H1 (cell line): ENCODE data around the gene SCMH1. TPM values are rescaled to one million over a fixed set of nuclear protein-coding genes. Genes with fewer than 3 reads are reported as not detected.

ENCODE experiments used
- CTCF ChIA-PET: fragments of 300-600 bp; sonication (Branson Sonifier 250); formaldehyde crosslinking; loops from one replicate; lab custom pipeline; 2021; ENCODE audit not compliant: partially characterized antibody; lab: Charles Lee
- POLR2A ChIA-PET: fragments of 300-600 bp; sonication (Branson Sonifier 250); formaldehyde crosslinking; loops from one replicate; lab custom pipeline; 2021; ENCODE audit warnings: inconsistent platforms; ENCODE audit not compliant: partially characterized antibody; lab: Charles Lee
- DNase-seq, 2 experiments: peaks; one replicate each; pipeline versions ENCODE4 v3.0.0 to v3.0.0-alpha.2; 2010 to 2022; ENCODE audit warnings: low spot score in 2 of 2, low read depth in 1 of 2, mixed read lengths in 1 of 2
- FAIRE-seq: peaks from 2 replicates; lab custom pipeline; 2011; peaks lifted over from hg19 to GRCh38; lab: Jason Lieb, UNC
- H2AFZ ChIP-seq: 2 replicates; pipeline ENCODE4 v1.8.1; 2012; ENCODE audit warnings: low read length, inconsistent platforms
- H2AK5ac ChIP-seq: 2 replicates; pipeline ENCODE4 v1.6.1; 2013; ENCODE audit warnings: low read depth, low read length
- H2BK120ac ChIP-seq: replicated peaks from 2 replicates; pipeline ENCODE3; 2013; ENCODE audit warnings: low read depth, low read length, inconsistent platforms
- H2BK12ac ChIP-seq: 2 replicates; pipeline ENCODE4 v1.6.1; 2013; ENCODE audit warnings: low read depth, low read length
- H2BK15ac ChIP-seq: 2 replicates; pipeline ENCODE4 v1.6.1; 2013; ENCODE audit warnings: low read length
- H2BK20ac ChIP-seq: 2 replicates; pipeline ENCODE4 v1.6.1; 2013; ENCODE audit warnings: low read length
- H2BK5ac ChIP-seq: 2 replicates; pipeline ENCODE4 v1.6.1; 2013; ENCODE audit warnings: low read depth, low read length
- H3K14ac ChIP-seq: 2 replicates; pipeline ENCODE4 v1.6.1; 2013; ENCODE audit warnings: inconsistent platforms; ENCODE audit not compliant: insufficient read length
- H3K18ac ChIP-seq: 2 replicates; pipeline ENCODE4 v1.6.1; 2013; ENCODE audit warnings: low read length; ENCODE audit errors: extremely low read depth
- H3K23ac ChIP-seq: 2 replicates; pipeline ENCODE4 v1.6.1; 2013; ENCODE audit warnings: inconsistent platforms; ENCODE audit not compliant: insufficient read length
- H3K23me2 ChIP-seq: 2 replicates; pipeline ENCODE4 v1.6.1; 2013; ENCODE audit warnings: low read depth, low read length
- H3K27ac ChIP-seq: 2 replicates; pipeline ENCODE4 v1.6.1; 2011; ENCODE audit warnings: low read depth, low read length, inconsistent platforms
- H3K27me3 ChIP-seq, 4 experiments: replicated peaks in 1 of 4; 1 replicate in 1 of 4; 2 replicates in 3 of 4; pipeline versions ENCODE4 v1.6.1 to v1.8.1; 2011 to 2013; ENCODE audit warnings: low read length in 3 of 4, mild to moderate bottlenecking in 3 of 4, inconsistent platforms in 2 of 4, mixed read lengths in 2 of 4, moderate library complexity in 1 of 4; ENCODE audit not compliant: control insufficient read depth in 3 of 4, insufficient read depth in 3 of 4; ENCODE audit errors: extremely low read depth in 1 of 4
- H3K36me3 ChIP-seq, 4 experiments: 2 replicates each; pipeline versions ENCODE4 v1.6.1 to v1.8.1; 2011 to 2013; ENCODE audit warnings: mild to moderate bottlenecking in 4 of 4, low read length in 3 of 4, moderate library complexity in 2 of 4, control low read depth in 1 of 4, inconsistent platforms in 1 of 4; ENCODE audit not compliant: insufficient read depth in 4 of 4, control insufficient read depth in 2 of 4
- H3K4ac ChIP-seq: replicated peaks from 2 replicates; pipeline ENCODE3; 2013; ENCODE audit warnings: low read length, low read depth, mixed read lengths, inconsistent platforms; ENCODE audit not compliant: insufficient read length
- H3K4me1 ChIP-seq, 4 experiments: replicated peaks in 1 of 4; 1 replicate in 1 of 4; 2 replicates in 3 of 4; pipeline versions ENCODE4 v1.6.1 to v1.8.1; 2011 to 2013; ENCODE audit warnings: low read length in 3 of 4, inconsistent platforms in 2 of 4, mixed read lengths in 1 of 4; ENCODE audit not compliant: insufficient read depth in 4 of 4, control insufficient read depth in 3 of 4
- H3K4me2 ChIP-seq, 2 experiments: 2 replicates each; pipeline versions ENCODE4 v1.6.1 to v1.8.1; 2011 to 2013; ENCODE audit warnings: low read depth in 2 of 2, low read length in 2 of 2, control low read depth in 1 of 2, inconsistent platforms in 1 of 2, mild to moderate bottlenecking in 1 of 2; ENCODE audit not compliant: insufficient read depth in 1 of 2
- H3K4me3 ChIP-seq, 4 experiments: fragments of 200-600, 300-600 bp in 1 of 4; sonication (generic), shearing (Covaris generic), sonication (Bioruptor Twin) in 1 of 4; 2 replicates each; pipeline versions ENCODE4 v1.5.1 to v1.8.1; 2011 to 2016; ENCODE audit warnings: low read length in 4 of 4, low read depth in 3 of 4, control low read depth in 2 of 4, inconsistent platforms in 2 of 4, mild to moderate bottlenecking in 2 of 4, mixed read lengths in 1 of 4, moderate library complexity in 1 of 4; ENCODE audit not compliant: insufficient read depth in 2 of 4; ENCODE audit errors: extremely low read depth in 1 of 4
- H3K56ac ChIP-seq: replicated peaks from 2 replicates; pipeline ENCODE3; 2013; ENCODE audit warnings: low read depth, mild to moderate bottlenecking, mixed read lengths, low read length, inconsistent platforms; ENCODE audit not compliant: insufficient read length
- H3K79me1 ChIP-seq: 2 replicates; pipeline ENCODE4 v1.6.1; 2013; ENCODE audit warnings: low read depth, low read length, control low read depth
- H3K79me2 ChIP-seq, 2 experiments: 2 replicates each; pipeline versions ENCODE4 v1.6.1 to v1.8.1; 2012 to 2013; ENCODE audit warnings: low read length in 2 of 2, mild to moderate bottlenecking in 2 of 2, inconsistent platforms in 1 of 2; ENCODE audit not compliant: insufficient read depth in 2 of 2, control insufficient read depth in 1 of 2
- H3K9ac ChIP-seq, 4 experiments: replicated peaks in 1 of 4; 1 replicate in 1 of 4; 2 replicates in 3 of 4; pipeline versions ENCODE4 v1.6.1 to v1.8.1; 2011 to 2013; ENCODE audit warnings: low read depth in 3 of 4, low read length in 3 of 4, control low read depth in 2 of 4, mild to moderate bottlenecking in 2 of 4, moderate library complexity in 2 of 4, inconsistent platforms in 1 of 4; ENCODE audit errors: extremely low read depth in 1 of 4
- H3K9me3 ChIP-seq, 2 experiments: 2 replicates each; pipeline versions ENCODE4 v1.6.1 to v1.8.1; 2012 to 2013; ENCODE audit warnings: mild to moderate bottlenecking in 2 of 2, moderate library complexity in 2 of 2, control low read depth in 1 of 2, inconsistent platforms in 1 of 2, low read depth in 1 of 2, low read length in 1 of 2, mixed read lengths in 1 of 2; ENCODE audit not compliant: insufficient read depth in 2 of 2
- H4K20me1 ChIP-seq, 2 experiments: replicated peaks in 1 of 2; 2 replicates each; pipeline versions ENCODE3 to v1.8.1; 2011 to 2013; ENCODE audit warnings: inconsistent platforms in 2 of 2, low read length in 2 of 2, mild to moderate bottlenecking in 1 of 2; ENCODE audit not compliant: insufficient read depth in 2 of 2, control insufficient read depth in 1 of 2
- H4K5ac ChIP-seq: 2 replicates; pipeline ENCODE4 v1.6.1; 2013; ENCODE audit warnings: low read length, low read depth, mixed read lengths, inconsistent platforms; ENCODE audit not compliant: insufficient read length
- H4K8ac ChIP-seq: 2 replicates; pipeline ENCODE4 v1.8.0; 2013; ENCODE audit warnings: mild to moderate bottlenecking, moderate library complexity, low read length, inconsistent platforms; ENCODE audit not compliant: insufficient read depth; ENCODE audit errors: extremely low read depth
- H4K91ac ChIP-seq: replicated peaks from 2 replicates; pipeline ENCODE3; 2013; ENCODE audit warnings: low read length, mixed read lengths, inconsistent platforms; ENCODE audit not compliant: insufficient read length
- ATF2 ChIP-seq: IDR thresholded peaks from 2 replicates; pipeline ENCODE4 v1.6.1; 2012; ENCODE audit warnings: low read length, inconsistent platforms
- BACH1 ChIP-seq: IDR thresholded peaks from 2 replicates; pipeline ENCODE4 v1.6.1; 2012; ENCODE audit warnings: low read length, improper control_type of control experiment
- CTCF ChIP-seq, 3 experiments: IDR thresholded peaks; 1 replicate in 2 of 3; 2 replicates in 1 of 3; pipeline versions ENCODE4 v1.5.1 to v1.6.1; 2011; ENCODE audit warnings: low read length in 3 of 3, mild to moderate bottlenecking in 3 of 3, inconsistent platforms in 2 of 3, low read depth in 1 of 3, moderate library complexity in 1 of 3; ENCODE audit not compliant: insufficient read depth in 1 of 3; ENCODE audit errors: control extremely low read depth in 1 of 3
- EGR1 ChIP-seq: IDR thresholded peaks from 2 replicates; pipeline ENCODE4 v1.6.1; 2011; ENCODE audit warnings: low read depth, low read length, borderline replicate concordance
- KDM5A ChIP-seq: fragments of 200-600 bp; IDR thresholded peaks from 2 replicates; pipeline ENCODE4 v1.7.1; 2012; ENCODE audit warnings: mild to moderate bottlenecking, low read length, inconsistent platforms, mixed read lengths
- POU5F1 ChIP-seq: IDR thresholded peaks from 2 replicates; pipeline ENCODE4 v1.6.1; 2011; ENCODE audit warnings: low read depth, mild to moderate bottlenecking, low read length, moderate library complexity
- RBBP5 ChIP-seq: IDR thresholded peaks from 2 replicates; pipeline ENCODE4 v1.7.1; 2012; ENCODE audit warnings: low read depth, mild to moderate bottlenecking, inconsistent platforms, low read length, moderate library complexity, borderline replicate concordance
- SP2 ChIP-seq: IDR thresholded peaks from 2 replicates; pipeline ENCODE4 v1.6.1; 2012; ENCODE audit warnings: mild to moderate bottlenecking, low read length, inconsistent platforms
- SRF ChIP-seq: IDR thresholded peaks from 2 replicates; pipeline ENCODE4 v1.6.1; 2011; ENCODE audit warnings: mild to moderate bottlenecking, low read depth, low read length, moderate library complexity
- TAF1 ChIP-seq: IDR thresholded peaks from 2 replicates; pipeline ENCODE4 v1.6.1; 2011; ENCODE audit warnings: mild to moderate bottlenecking, low read depth, low read length
- TEAD4 ChIP-seq: IDR thresholded peaks from 2 replicates; pipeline ENCODE4 v1.6.1; 2012; ENCODE audit warnings: low read depth, low read length, inconsistent platforms, mixed read lengths
- WGBS, 2 experiments: shearing (Covaris generic) in 1 of 2; methylation state at CpG; one replicate each; pipeline versions ENCODE4 v1.1.6 to v1.1.7; 2013 to 2015; ENCODE audit warnings: low lambda C conversion rate in 2 of 2, mixed read lengths in 2 of 2, inconsistent platforms in 1 of 2, low coverage in 1 of 2, missing lambda C conversion rate in 1 of 2; ENCODE audit not compliant: insufficient replicate concordance in 2 of 2, insufficient coverage in 1 of 2, insufficient read length in 1 of 2; ENCODE audit errors: extremely low coverage in 1 of 2, missing lambda C conversion rate in 1 of 2; 5-methylcytosine and 5-hydroxymethylcytosine counted together
- polyA plus RNA-seq, 7 experiments: library from polyadenylated mRNA; depleted of rRNA in 3 of 7; stranded (reverse) in 5 of 7; unstranded in 2 of 7; fragments of >200 nt in 5 of 7; fragments of 200-250 nt in 2 of 7; gene quantifications; 1 replicate in 5 of 7; 2 replicates in 1 of 7; 4 replicates in 1 of 7; pipeline versions ENCODE4 v1.2.1 to v1.2.3, GENCODE V29; 2011 to 2013; ENCODE audit warnings: missing spikeins in 2 of 7, mixed read lengths in 2 of 7
- total RNA-seq: library from RNA; stranded (reverse); fragmentation: NEBNext Ultra II Directional; extraction: Animal tissue kit (Norgen Biotek cat#: 25700); gene quantifications from 2 replicates; pipeline ENCODE4 v1.2.1, GENCODE V29; 2021

Gene SCMH1
- total and polyA plus RNA-seq, 2 of the 8 experiments (the other 6 are each of a cell fraction or from before 2014, with no cell fraction given): 16.6 to 30.7 TPM

GRCh38 chr1:41005876-41006275 lies 236.2 kb downstream of the SCMH1 start:
- Histone ChIP-seq H3K4me2 (no peak overlapping the region), H4K8ac (no peak overlapping the region), H4K20me1 (peaks cover 0 to 10% of the 10 kb centered on the region in 2 experiments), H3K4ac (no peak overlapping the region), H4K5ac (no peak overlapping the region), H4K91ac (no peak overlapping the region), H3K27ac (no peak overlapping the region), H3K56ac (no peak overlapping the region), H3K14ac (no peak overlapping the region), H2BK20ac (no peak overlapping the region), H3K18ac (no peak overlapping the region), H2BK120ac (no peak overlapping the region), H2BK5ac (no peak overlapping the region), H2BK15ac (no peak overlapping the region), H3K27me3 (no peaks in the 10 kb centered on the region), H3K79me1 (peaks cover 2% of the 10 kb centered on the region; the same call in 1 of the 2 replicates), H3K4me3 (no peak overlapping the region), H3K23me2 (no peaks in the 10 kb centered on the region), H2AK5ac (no peak overlapping the region), H3K36me3 (peaks cover 59 to 97% (median 91%) of the 10 kb centered on the region in 4 experiments), H2BK12ac (no peak overlapping the region), H3K9me3 (no peaks in the 10 kb centered on the region), H2AFZ (no peak overlapping the region), H3K23ac (no peak overlapping the region), H3K4me1 (no peaks in the 10 kb centered on the region), H3K79me2 (no peaks in the 10 kb centered on the region), H3K9ac (no peak overlapping the region)
- DNase-seq: no peak
- no peak for FAIRE-seq
- 90% methylated on average over 5 of the region's 5 CpGs; no CpG with 5 or more reads in 1 of the 2 experiments for WGBS, 2 experiments
- CTCF ChIA-PET: interaction anchor here (1.6 to 1.8 kb wide), 2 partner anchors 10 to 12 kb away, joined by 4 read pairs; no protein-coding TSS in a partner anchor
- POLR2A ChIA-PET: interaction anchor here (1.9 to 4.6 kb wide), 2 partner anchors 10 to 20 kb away, joined by 8 to 17 read pairs; no protein-coding TSS in a partner anchor
- no peak for TF ChIP-seq SRF
- no peak for TF ChIP-seq TEAD4
- no peak for TF ChIP-seq POU5F1
- no peak for TF ChIP-seq RBBP5
- TF ChIP-seq BACH1: no peak
- no peak for TF ChIP-seq SP2
- TF ChIP-seq ATF2: no peak
- TF ChIP-seq KDM5A: no peak
- no peak for TF ChIP-seq EGR1
- TF ChIP-seq CTCF (IDR thresholded peaks at IDR 0.05; ENCODE audit: control extremely low read depth in 1 of 3, insufficient read depth in 1 of 3, low read depth in 1 of 3, low read length in 3 of 3): no peak
- no peak for TF ChIP-seq TAF1
